GM12878 (cell line): ENCODE results near the gene KRT71. TPM values are rescaled to one million over a fixed set of nuclear protein-coding genes. Genes with fewer than 3 reads are reported as not detected.

ENCODE experiments used
- ATAC-seq: fragments of 200-7000 bp; cut with Tn5 transposase; 3 replicates; pipeline ENCODE4 v1.9.1; 2020; ENCODE audit warnings: mild to moderate bottlenecking, moderate library complexity
- BruUV-seq: library from RNA; stranded (reverse); fragments of 400-500 nt; replicated peaks from 2 replicates; lab custom pipeline; 2021; lab: Mats Ljungman, UMichigan
- CTCF ChIA-PET: fragments of 300-600 bp; sonication (Branson Sonifier 250); formaldehyde crosslinking; extraction: SDS; loops from one replicate; lab custom pipeline; 2021; ENCODE audit warnings: inconsistent platforms; lab: Yijun Ruan, JAX
- POLR2A ChIA-PET: fragments of 350-600 bp; formaldehyde crosslinking; extraction: SDS; loops from one replicate; lab custom pipeline; 2021; ENCODE audit warnings: inconsistent platforms; lab: Charles Lee
- RAD21 ChIA-PET: fragments of 300-600 bp; sonication (Branson Sonifier 250); formaldehyde crosslinking; loops from one replicate; lab custom pipeline; 2023; ENCODE audit warnings: antibody characterized with exemption; ENCODE audit not compliant: unreplicated experiment; lab: Charles Lee
- SMC1A ChIA-PET: fragments of 300-600 bp; sonication (Branson Sonifier 250); formaldehyde crosslinking; loops from one replicate; lab custom pipeline; 2023; ENCODE audit not compliant: unreplicated experiment, uncharacterized antibody; lab: Charles Lee
- DNase-seq: peaks from one replicate; pipeline ENCODE4 v3.0.0-alpha.2; 2011; ENCODE audit warnings: low read depth, low spot score
- FAIRE-seq: peaks from 3 replicates; lab custom pipeline; 2011; peaks lifted over from hg19 to GRCh38; lab: Jason Lieb, UNC
- H2AFZ ChIP-seq: 2 replicates; pipeline ENCODE4 v1.6.0; 2011; ENCODE audit warnings: low read depth, low read length, control low read depth; ENCODE audit not compliant: control insufficient read depth
- H3K27ac ChIP-seq: 2 replicates; pipeline ENCODE4 v1.5.1; 2011; ENCODE audit warnings: control low read depth; ENCODE audit not compliant: control insufficient read depth, insufficient read depth
- H3K27me3 ChIP-seq, 2 experiments: replicated peaks in 1 of 2; 2 replicates each; pipeline versions ENCODE4 v1.6.0 to v1.6.1; 2011; ENCODE audit warnings: low read length in 1 of 2; ENCODE audit not compliant: control insufficient read depth in 2 of 2, insufficient read depth in 2 of 2
- H3K36me3 ChIP-seq, 2 experiments: 2 replicates each; pipeline ENCODE4 v1.5.1; 2011; ENCODE audit warnings: low read length in 1 of 2; ENCODE audit not compliant: control insufficient read depth in 2 of 2, insufficient read depth in 2 of 2
- H3K4me1 ChIP-seq: 2 replicates; pipeline ENCODE4 v1.6.1; 2011; ENCODE audit warnings: mild to moderate bottlenecking, low read length, moderate library complexity, mixed read lengths; ENCODE audit not compliant: control insufficient read depth, insufficient read depth
- H3K4me2 ChIP-seq: 2 replicates; pipeline ENCODE4 v1.6.0; 2011; ENCODE audit warnings: control low read depth; ENCODE audit not compliant: control insufficient read depth, insufficient read depth
- H3K4me3 ChIP-seq: fragments of 200-600 bp; sonication (generic); 2 replicates; pipeline ENCODE4 v1.5.1; 2016
- H3K79me2 ChIP-seq: 2 replicates; pipeline ENCODE4 v1.6.0; 2011; ENCODE audit warnings: low read length; ENCODE audit not compliant: control insufficient read depth, insufficient read depth
- H3K9ac ChIP-seq: 2 replicates; pipeline ENCODE4 v1.8.0; 2011; ENCODE audit warnings: low read length, control low read depth, mixed read lengths; ENCODE audit not compliant: control insufficient read depth, insufficient read depth
- H3K9me3 ChIP-seq: replicated peaks from 3 replicates; pipeline ENCODE4 v1.5.1; 2011; ENCODE audit warnings: mild to moderate bottlenecking, low read length; ENCODE audit not compliant: control insufficient read depth, insufficient read depth
- H4K20me1 ChIP-seq: 2 replicates; pipeline ENCODE4 v1.6.0; 2011; ENCODE audit not compliant: control insufficient read depth, insufficient read depth
- EGR1 ChIP-seq, 2 experiments: IDR thresholded peaks; 1 replicate in 1 of 2; 2 replicates in 1 of 2; pipeline ENCODE4 v1.6.1; 2011 to 2012; ENCODE audit warnings: low read depth in 2 of 2, low read length in 2 of 2, borderline replicate concordance in 1 of 2, mild to moderate bottlenecking in 1 of 2, moderate library complexity in 1 of 2
- JUND ChIP-seq: IDR thresholded peaks from 2 replicates; pipeline ENCODE4 v1.6.1; 2012; ENCODE audit warnings: low read depth, mild to moderate bottlenecking, low read length, improper control_type of control experiment, moderate library complexity
- LARP7 ChIP-seq: fragments of 450-650 bp; IDR thresholded peaks from 2 replicates; pipeline ENCODE4 v1.6.1; 2017; ENCODE audit warnings: mild to moderate bottlenecking
- MEF2B ChIP-seq: fragments of 450-650 bp; IDR thresholded peaks from 2 replicates; pipeline ENCODE4 v1.6.1; 2018; ENCODE audit warnings: mild to moderate bottlenecking, moderate library complexity; ENCODE audit not compliant: partially characterized antibody, poor library complexity, severe bottlenecking
- NFYA ChIP-seq: IDR thresholded peaks from 2 replicates; pipeline ENCODE4 v1.6.1; 2011; ENCODE audit warnings: low read depth, mild to moderate bottlenecking, low read length, improper control_type of control experiment, borderline replicate concordance
- POLR2AphosphoS5 ChIP-seq: IDR thresholded peaks from 2 replicates; pipeline ENCODE4 v1.6.1; 2011; ENCODE audit warnings: mild to moderate bottlenecking, low read length, inconsistent platforms
- POU2F2 ChIP-seq: IDR thresholded peaks from 3 replicates; pipeline ENCODE4 v1.6.1; 2011; ENCODE audit warnings: low read depth, mild to moderate bottlenecking, low read length, borderline replicate concordance
- SMARCA5 ChIP-seq: fragments of 450-650 bp; IDR thresholded peaks from 2 replicates; pipeline ENCODE4 v1.6.1; 2017; ENCODE audit warnings: mild to moderate bottlenecking
- TAF1 ChIP-seq: IDR thresholded peaks from 2 replicates; pipeline ENCODE4 v1.6.1; 2011; ENCODE audit warnings: mild to moderate bottlenecking, low read depth, low read length, borderline replicate concordance
- ZNF24 ChIP-seq: fragments of 450-650 bp; IDR thresholded peaks from 2 replicates; pipeline ENCODE4 v1.6.1; 2017; ENCODE audit warnings: antibody characterized with exemption, mild to moderate bottlenecking
- ZZZ3 ChIP-seq: IDR thresholded peaks from 2 replicates; pipeline ENCODE4 v1.6.1; 2011; ENCODE audit warnings: low read depth; ENCODE audit not compliant: control insufficient read depth, insufficient read length
- WGBS: methylation state at CpG from one replicate; pipeline ENCODE4 v1.1.6; 2016; ENCODE audit warnings: low lambda C conversion rate; ENCODE audit not compliant: insufficient replicate concordance, insufficient coverage; ENCODE audit errors: missing lambda C conversion rate; 5-methylcytosine and 5-hydroxymethylcytosine counted together
- in situ Hi-C: fragments of 300-500 bp; cut with MboI; formaldehyde crosslinking; loops from 9 replicates; pipeline ENCODE4 v1.14.3; 2018; ENCODE audit warnings: mixed read lengths
- intact Hi-C: fragments of 100-400 bp; cut with micrococcal nuclease; formaldehyde crosslinking; loops from one replicate; pipeline ENCODE4 v1.14.2; 2022; ENCODE audit not compliant: unreplicated experiment
- polyA plus RNA-seq, 11 experiments: library from polyadenylated mRNA; depleted of rRNA in 4 of 11; unstranded in 6 of 11; stranded (reverse) in 5 of 11; fragments of >200 nt; fragmentation: Nextera tagmentation in 4 of 11; fragmentation: Illumina TruSeq in 1 of 11; extraction: Ambion mirVana in 4 of 11; extraction: Trizol in 1 of 11; gene quantifications; 1 replicate in 1 of 11; 2 replicates in 10 of 11; pipeline versions ENCODE4 v1.2.1 to v1.2.3, GENCODE V29; 2011 to 2016; ENCODE audit warnings: inconsistent platforms in 2 of 11, missing spikeins in 2 of 11, low read depth in 1 of 11
- total RNA-seq, 4 experiments: library from RNA; depleted of rRNA in 3 of 4; stranded (reverse); fragments of >200 nt in 3 of 4; fragmentation: Illumina TruSeq in 1 of 4; extraction: Trizol in 1 of 4; gene quantifications; 2 replicates each; pipeline versions ENCODE4 v1.2.1 to v1.2.3, GENCODE V29; 2013 to 2021
- TF ChIP-seq, protein P1 (sequence below): fragments of 450-650 bp; IDR thresholded peaks from 2 replicates; pipeline ENCODE4 v1.6.1; 2018; ENCODE audit warnings: mild to moderate bottlenecking, low read depth, moderate library complexity; ENCODE audit not compliant: partially characterized antibody
- TF ChIP-seq, protein P2 (sequence below): IDR thresholded peaks from 2 replicates; pipeline ENCODE4 v1.6.1; 2012; ENCODE audit warnings: low read depth, low read length, improper control_type of control experiment
- TF ChIP-seq, protein P3 (sequence below): fragments of 450-650 bp; IDR thresholded peaks from 2 replicates; pipeline ENCODE4 v1.6.1; 2017; ENCODE audit warnings: low read depth, mild to moderate bottlenecking, moderate library complexity
- TF ChIP-seq, protein P4 (sequence below): IDR thresholded peaks from 2 replicates; pipeline ENCODE4 v1.6.1; 2012; ENCODE audit warnings: low read depth, low read length, improper control_type of control experiment

Gene KRT71
- total and polyA plus RNA-seq, 10 of the 15 experiments (the other 5 are each of a cell fraction or from before 2014, with no cell fraction given) = not detected

DNA sequence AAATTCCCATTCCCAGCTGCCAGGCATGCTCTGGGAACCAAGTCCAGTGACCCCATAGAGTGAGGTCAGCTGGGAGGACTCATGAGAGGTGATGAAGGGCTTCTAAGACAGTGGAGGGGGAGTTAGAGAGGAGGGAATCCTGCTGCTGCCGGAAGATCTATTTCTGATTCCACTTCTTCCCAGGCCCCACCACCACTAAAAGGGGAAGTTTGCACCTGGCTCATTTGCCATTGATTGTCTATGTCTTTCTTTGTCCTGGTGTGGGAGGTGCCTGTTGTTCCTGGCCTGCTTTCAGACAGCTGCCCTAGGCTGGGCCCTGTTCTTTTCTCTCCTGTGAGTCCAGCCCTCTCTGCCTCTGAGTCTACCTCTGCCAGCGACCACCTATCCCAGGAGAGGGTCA, 56.9 kb downstream of the KRT71 start:
- ChIA-PET RAD21 (no interaction called here), POLR2A (no interaction called here), SMC1A (no interaction called here), CTCF (no interaction called here)
- 3% methylated on average over 2 of the region's 2 CpGs for WGBS
- no peaks in the 10 kb centered on the region for H4K20me1 ChIP-seq
- no peaks in the 10 kb centered on the region for H3K36me3 ChIP-seq
- H3K9ac ChIP-seq = no peak overlapping the region
- no peaks in the 10 kb centered on the region for H3K9me3 ChIP-seq
- no peak overlapping the region for H3K27ac ChIP-seq
- H3K4me1 ChIP-seq = no peaks in the 10 kb centered on the region
- no peak overlapping the region for H2AFZ ChIP-seq
- in situ Hi-C loops (no loop called here), intact Hi-C loops (no loop called here)
- DNase-seq = no peak
- BruUV-seq = no TSS peak
- no peak overlapping the region for H3K4me3 ChIP-seq
- no peaks in the 10 kb centered on the region for H3K79me2 ChIP-seq
- no peak for FAIRE-seq
- no peak for TF ChIP-seq SMARCA5
- no peak for TF ChIP-seq NFYA
- TF ChIP-seq ZNF24 = no peak
- TF ChIP-seq LARP7 = no peak
- no peak for TF ChIP-seq ZZZ3
- TF ChIP-seq TAF1 = no peak
- TF ChIP-seq, protein P1, sequence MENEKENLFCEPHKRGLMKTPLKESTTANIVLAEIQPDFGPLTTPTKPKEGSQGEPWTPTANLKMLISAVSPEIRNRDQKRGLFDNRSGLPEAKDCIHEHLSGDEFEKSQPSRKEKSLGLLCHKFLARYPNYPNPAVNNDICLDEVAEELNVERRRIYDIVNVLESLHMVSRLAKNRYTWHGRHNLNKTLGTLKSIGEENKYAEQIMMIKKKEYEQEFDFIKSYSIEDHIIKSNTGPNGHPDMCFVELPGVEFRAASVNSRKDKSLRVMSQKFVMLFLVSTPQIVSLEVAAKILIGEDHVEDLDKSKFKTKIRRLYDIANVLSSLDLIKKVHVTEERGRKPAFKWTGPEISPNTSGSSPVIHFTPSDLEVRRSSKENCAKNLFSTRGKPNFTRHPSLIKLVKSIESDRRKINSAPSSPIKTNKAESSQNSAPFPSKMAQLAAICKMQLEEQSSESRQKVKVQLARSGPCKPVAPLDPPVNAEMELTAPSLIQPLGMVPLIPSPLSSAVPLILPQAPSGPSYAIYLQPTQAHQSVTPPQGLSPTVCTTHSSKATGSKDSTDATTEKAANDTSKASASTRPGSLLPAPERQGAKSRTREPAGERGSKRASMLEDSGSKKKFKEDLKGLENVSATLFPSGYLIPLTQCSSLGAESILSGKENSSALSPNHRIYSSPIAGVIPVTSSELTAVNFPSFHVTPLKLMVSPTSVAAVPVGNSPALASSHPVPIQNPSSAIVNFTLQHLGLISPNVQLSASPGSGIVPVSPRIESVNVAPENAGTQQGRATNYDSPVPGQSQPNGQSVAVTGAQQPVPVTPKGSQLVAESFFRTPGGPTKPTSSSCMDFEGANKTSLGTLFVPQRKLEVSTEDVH = no peak
- TF ChIP-seq MEF2B = no peak
- no peak for TF ChIP-seq JUND
- TF ChIP-seq, protein P2, sequence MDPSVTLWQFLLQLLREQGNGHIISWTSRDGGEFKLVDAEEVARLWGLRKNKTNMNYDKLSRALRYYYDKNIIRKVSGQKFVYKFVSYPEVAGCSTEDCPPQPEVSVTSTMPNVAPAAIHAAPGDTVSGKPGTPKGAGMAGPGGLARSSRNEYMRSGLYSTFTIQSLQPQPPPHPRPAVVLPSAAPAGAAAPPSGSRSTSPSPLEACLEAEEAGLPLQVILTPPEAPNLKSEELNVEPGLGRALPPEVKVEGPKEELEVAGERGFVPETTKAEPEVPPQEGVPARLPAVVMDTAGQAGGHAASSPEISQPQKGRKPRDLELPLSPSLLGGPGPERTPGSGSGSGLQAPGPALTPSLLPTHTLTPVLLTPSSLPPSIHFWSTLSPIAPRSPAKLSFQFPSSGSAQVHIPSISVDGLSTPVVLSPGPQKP = no peak
- TF ChIP-seq, protein P3, sequence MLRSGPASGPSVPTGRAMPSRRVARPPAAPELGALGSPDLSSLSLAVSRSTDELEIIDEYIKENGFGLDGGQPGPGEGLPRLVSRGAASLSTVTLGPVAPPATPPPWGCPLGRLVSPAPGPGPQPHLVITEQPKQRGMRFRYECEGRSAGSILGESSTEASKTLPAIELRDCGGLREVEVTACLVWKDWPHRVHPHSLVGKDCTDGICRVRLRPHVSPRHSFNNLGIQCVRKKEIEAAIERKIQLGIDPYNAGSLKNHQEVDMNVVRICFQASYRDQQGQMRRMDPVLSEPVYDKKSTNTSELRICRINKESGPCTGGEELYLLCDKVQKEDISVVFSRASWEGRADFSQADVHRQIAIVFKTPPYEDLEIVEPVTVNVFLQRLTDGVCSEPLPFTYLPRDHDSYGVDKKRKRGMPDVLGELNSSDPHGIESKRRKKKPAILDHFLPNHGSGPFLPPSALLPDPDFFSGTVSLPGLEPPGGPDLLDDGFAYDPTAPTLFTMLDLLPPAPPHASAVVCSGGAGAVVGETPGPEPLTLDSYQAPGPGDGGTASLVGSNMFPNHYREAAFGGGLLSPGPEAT = no peak
- no peak for TF ChIP-seq POLR2AphosphoS5
- no peak for TF ChIP-seq EGR1 (IDR thresholded peaks at IDR 0.05; ENCODE audit: borderline replicate concordance in 1 of 2, low read depth in 2 of 2, low read length in 2 of 2)
- TF ChIP-seq, protein P4, sequence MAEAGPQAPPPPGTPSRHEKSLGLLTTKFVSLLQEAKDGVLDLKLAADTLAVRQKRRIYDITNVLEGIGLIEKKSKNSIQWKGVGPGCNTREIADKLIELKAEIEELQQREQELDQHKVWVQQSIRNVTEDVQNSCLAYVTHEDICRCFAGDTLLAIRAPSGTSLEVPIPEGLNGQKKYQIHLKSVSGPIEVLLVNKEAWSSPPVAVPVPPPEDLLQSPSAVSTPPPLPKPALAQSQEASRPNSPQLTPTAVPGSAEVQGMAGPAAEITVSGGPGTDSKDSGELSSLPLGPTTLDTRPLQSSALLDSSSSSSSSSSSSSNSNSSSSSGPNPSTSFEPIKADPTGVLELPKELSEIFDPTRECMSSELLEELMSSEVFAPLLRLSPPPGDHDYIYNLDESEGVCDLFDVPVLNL = no peak
- TF ChIP-seq POU2F2 = no peak
- peaks cover 0 to 6% of the 10 kb centered on the region in 2 experiments; a peak in 2 of 4 replicates for H3K27me3 ChIP-seq
- H3K4me2 ChIP-seq = no peak overlapping the region
- ATAC-seq = no peak
